ENCODE measurements around the gene LGALS1. TPM values are rescaled to one million over a fixed set of nuclear protein-coding genes. Genes with fewer than 3 reads are reported as not detected.

The LGALS1 gene
- total and polyA plus RNA-seq, 8 donors = 15.9 to 249 (median 87.5) TPM

- 60 to 70% methylated on average over 16 of the region's 16 CpGs for WGBS, 2 donors
- no peak for ATAC-seq
- no peaks in the 10 kb centered on the region for H3K27me3 ChIP-seq
- no peak overlapping the region for H3K27ac ChIP-seq
- H3K4me1 ChIP-seq = peaks cover 0 to 7% (median 0%) of the 10 kb centered on the region in 3 donors
- peaks cover 0 to 8% (median 0%) of the 10 kb centered on the region in 3 donors for H3K36me3 ChIP-seq
- no peak for DNase-seq
- H3K4me3 ChIP-seq = no peak overlapping the region
- intact Hi-C loops (cut with DNase I) = loop anchor here in 1 of 3 donors (5.0 to 10.0 kb wide), 2 partner anchors 43 to 140 kb away; no protein-coding TSS in a partner anchor
- no peaks in the 10 kb centered on the region for H3K9me3 ChIP-seq
- no peak for FAIRE-seq
- no peak for TF ChIP-seq CTCF (IDR thresholded peaks at IDR 0.05)
Measured at GRCh38 chr22:37684803-37685615, 9.6 kb downstream of the LGALS1 start.

- FAIRE-seq = no peak
Measured at GRCh38 chr22:37686002-37686982, 10.9 kb downstream of the LGALS1 start, which contains the start of gene NOL12. NOL12 (plus strand) TSS chr22:37686343; CDS start chr22:37686393, 50 bp downstream.

GRCh38 chr22:37690407-37690806 lies 15.0 kb downstream of the LGALS1 start:
- FAIRE-seq (no peak), DNase-seq (no peak), ATAC-seq (no peak)
- intact Hi-C loops (cut with DNase I) = no loop called here
- H3K4me1 ChIP-seq = peaks cover 0 to 7% (median 0%) of the 10 kb centered on the region in 3 donors
- WGBS, 2 donors = 87 to 93% methylated on average over 7 of the region's 7 CpGs
- no peaks in the 10 kb centered on the region for H3K9me3 ChIP-seq
- H3K27me3 ChIP-seq = no peaks in the 10 kb centered on the region
- peaks cover 0 to 34% (median 6%) of the 10 kb centered on the region in 3 donors for H3K36me3 ChIP-seq
- no peak overlapping the region for H3K27ac ChIP-seq
- H3K4me3 ChIP-seq = no peak overlapping the region
- no peak for TF ChIP-seq CTCF (IDR thresholded peaks at IDR 0.05)

More at GRCh38 chr22:37686002-37686982, 10.9 kb downstream of the LGALS1 start, which contains the start of gene NOL12:
- TF ChIP-seq CTCF (IDR thresholded peaks at IDR 0.05) = no peak
- DNase-seq (peak; percentile 79 to 93 (median 82)), ATAC-seq (peak; percentile 93 to 96 (median 96))
- H3K27me3 ChIP-seq = no peaks in the 10 kb centered on the region
- H3K4me3 ChIP-seq = peak within 1 kb of the TSS; percentile 70 to 94 (median 85)
- 1 to 2% methylated on average over 61 to 62 of the region's 62 CpGs for WGBS, 2 donors
- intact Hi-C loops (cut with DNase I) = loop anchor here in 1 of 3 donors (10.0 kb wide), 1 partner anchor 141 kb away; no protein-coding TSS in a partner anchor
- peaks cover 0 to 7% (median 0%) of the 10 kb centered on the region in 3 donors for H3K4me1 ChIP-seq
- H3K36me3 ChIP-seq = peaks cover 0 to 20% (median 3%) of the 10 kb centered on the region in 3 donors
- H3K9me3 ChIP-seq = no peaks in the 10 kb centered on the region
- peak within 1 kb of the TSS; percentile 24 to 71 (median 65) for H3K27ac ChIP-seq

GRCh38 chr22:37690901-37691504 lies 15.6 kb downstream of the LGALS1 start:
- H3K4me1 ChIP-seq = peaks cover 0 to 7% (median 0%) of the 10 kb centered on the region in 3 donors
- no peak overlapping the region for H3K4me3 ChIP-seq
- H3K9me3 ChIP-seq = no peaks in the 10 kb centered on the region
- no peak overlapping the region for H3K27ac ChIP-seq
- peak in 1 of 6 donors; percentile 24 for DNase-seq
- peaks cover 0 to 34% (median 6%) of the 10 kb centered on the region in 3 donors for H3K36me3 ChIP-seq
- H3K27me3 ChIP-seq = no peaks in the 10 kb centered on the region
- ATAC-seq = no peak
- intact Hi-C loops (cut with DNase I) = no loop called here
- no peak for TF ChIP-seq CTCF (IDR thresholded peaks at IDR 0.05)
- 93 to 98% methylated on average over 18 of the region's 18 CpGs for WGBS, 2 donors
- no peak for FAIRE-seq

Data from pancreas (tissue), 10 donors.